ENCODE data around the gene RGS6. TPM values are rescaled to one million over a fixed set of nuclear protein-coding genes. Genes with fewer than 3 reads are reported as not detected.

RGS6 gene
- total RNA-seq, 1 experiment from 2014 or later = not detected

- no peak for TF ChIP-seq CTCF (IDR thresholded peaks at IDR 0.05; ENCODE audit: unreplicated experiment)
- no TSS peak for BruUV-seq (replicated peaks)
- H3K4me3 Mint-ChIP-seq (ENCODE audit: unreplicated experiment) = no peak overlapping the region
- POLR2A ChIA-PET = interaction anchor here (0.6 kb wide), 1 partner anchor 16 kb away, joined by 3 read pairs; no protein-coding TSS in a partner anchor
- no peaks in the 10 kb centered on the region for H3K27me3 Mint-ChIP-seq (ENCODE audit: insufficient read depth, unreplicated experiment)
- H3K9me3 Mint-ChIP-seq (ENCODE audit: unreplicated experiment) = peaks cover 14% of the 10 kb centered on the region
- no peaks in the 10 kb centered on the region for H3K36me3 Mint-ChIP-seq (ENCODE audit: insufficient read depth, unreplicated experiment)
- CTCF ChIA-PET = no interaction called here
- DNase-seq (ENCODE audit: unreplicated experiment) = peak; percentile 11
- no peaks in the 10 kb centered on the region for H3K4me1 Mint-ChIP-seq (ENCODE audit: insufficient read depth, unreplicated experiment)
- H3K27ac Mint-ChIP-seq (ENCODE audit: low read depth, unreplicated experiment) = no peak overlapping the region
- intact Hi-C loops (cut with micrococcal nuclease) = no loop called here
Measured at GRCh38 chr14:72256055-72256454, 323.8 kb downstream of the RGS6 start.

DNA sequence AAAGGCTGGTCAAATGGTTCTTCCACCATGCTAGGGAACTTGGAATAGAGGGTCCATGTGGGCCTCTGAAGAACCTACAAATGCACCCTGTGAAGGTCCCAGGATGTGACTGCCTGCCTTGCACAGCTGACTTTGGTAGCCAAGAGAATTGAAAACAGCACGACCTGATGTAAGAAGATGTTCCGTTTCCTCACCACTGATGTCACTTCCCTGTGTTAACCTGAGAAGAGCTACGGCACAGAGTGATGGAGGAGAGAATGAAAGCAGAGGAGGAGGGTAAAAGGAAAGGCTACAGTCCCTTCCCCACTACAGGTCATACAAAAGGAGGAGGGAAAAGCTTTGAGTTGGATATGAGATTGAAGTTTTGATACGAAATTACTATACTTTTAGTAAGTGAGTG lies 328.8 kb downstream of the RGS6 start:
- no TSS peak for BruUV-seq (replicated peaks)
- CTCF ChIA-PET = no interaction called here
- POLR2A ChIA-PET = no interaction called here

DNA sequence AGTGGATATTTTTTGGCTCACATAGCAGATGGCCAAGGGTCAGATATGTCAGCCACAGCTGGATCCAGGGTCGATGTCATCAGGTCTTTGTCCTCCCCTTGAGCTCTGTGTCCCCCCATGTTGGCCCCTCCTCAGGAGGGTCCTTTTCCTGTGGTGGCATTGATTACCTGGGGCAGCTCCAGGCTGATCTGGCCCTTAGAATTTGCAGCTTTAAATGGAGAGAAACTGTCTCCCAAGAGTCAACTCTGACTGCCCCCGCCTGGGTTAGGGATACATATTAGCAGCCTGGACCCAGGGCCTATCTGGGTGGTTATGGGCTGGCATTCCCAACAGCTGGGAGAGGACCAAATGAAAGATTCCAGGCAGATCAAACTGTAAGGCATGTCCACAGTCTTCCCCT lies 330.5 kb downstream of the RGS6 start:
- BruUV-seq (replicated peaks) = no TSS peak
- ChIA-PET CTCF (interaction anchor here (0.9 kb wide), 1 partner anchor 11 kb away, joined by 3 read pairs; no protein-coding TSS in a partner anchor), POLR2A (no interaction called here)
- H3K27ac Mint-ChIP-seq (ENCODE audit: low read depth, unreplicated experiment) = no peak overlapping the region
- H3K27me3 Mint-ChIP-seq (ENCODE audit: insufficient read depth, unreplicated experiment) = no peaks in the 10 kb centered on the region
- H3K4me1 Mint-ChIP-seq (ENCODE audit: insufficient read depth, unreplicated experiment) = no peaks in the 10 kb centered on the region
- intact Hi-C loops (cut with micrococcal nuclease) = no loop called here
- peaks cover 6% of the 10 kb centered on the region for H3K9me3 Mint-ChIP-seq (ENCODE audit: unreplicated experiment)
- no peak overlapping the region for H3K4me3 Mint-ChIP-seq (ENCODE audit: unreplicated experiment)
- no peak for DNase-seq (ENCODE audit: unreplicated experiment)
- no peak for TF ChIP-seq CTCF (IDR thresholded peaks at IDR 0.05; ENCODE audit: unreplicated experiment)
- no peaks in the 10 kb centered on the region for H3K36me3 Mint-ChIP-seq (ENCODE audit: insufficient read depth, unreplicated experiment)

More for the DNA sequence above, 328.8 kb downstream of the RGS6 start:
- Mint-ChIP-seq H3K4me3 (ENCODE audit: unreplicated experiment) (no peak overlapping the region), H3K27ac (ENCODE audit: low read depth, unreplicated experiment) (no peak overlapping the region), H3K9me3 (ENCODE audit: unreplicated experiment) (peaks cover 6% of the 10 kb centered on the region), H3K4me1 (ENCODE audit: insufficient read depth, unreplicated experiment) (no peaks in the 10 kb centered on the region), H3K36me3 (ENCODE audit: insufficient read depth, unreplicated experiment) (no peaks in the 10 kb centered on the region), H3K27me3 (ENCODE audit: insufficient read depth, unreplicated experiment) (no peaks in the 10 kb centered on the region)
- no peak for TF ChIP-seq CTCF (IDR thresholded peaks at IDR 0.05; ENCODE audit: unreplicated experiment)
- no peak for DNase-seq (ENCODE audit: unreplicated experiment)
- intact Hi-C loops (cut with micrococcal nuclease) = no loop called here

GRCh38 chr14:72264716-72265115 lies 332.5 kb downstream of the RGS6 start:
- intact Hi-C loops (cut with micrococcal nuclease) = no loop called here
- TF ChIP-seq CTCF (IDR thresholded peaks at IDR 0.05; ENCODE audit: unreplicated experiment) = no peak

More at GRCh38 chr14:72264716-72265115, 332.5 kb downstream of the RGS6 start:
- BruUV-seq (replicated peaks) = no TSS peak
- ChIA-PET POLR2A (no interaction called here), CTCF (interaction anchor here (0.8 kb wide), 1 partner anchor 8 kb away, joined by 5 read pairs; no protein-coding TSS in a partner anchor)
- no peak overlapping the region for H3K4me3 Mint-ChIP-seq (ENCODE audit: unreplicated experiment)
- H3K27ac Mint-ChIP-seq (ENCODE audit: low read depth, unreplicated experiment) = no peak overlapping the region
- no peak for DNase-seq (ENCODE audit: unreplicated experiment)
- peaks cover 6% of the 10 kb centered on the region for H3K9me3 Mint-ChIP-seq (ENCODE audit: unreplicated experiment)
- no peaks in the 10 kb centered on the region for H3K4me1 Mint-ChIP-seq (ENCODE audit: insufficient read depth, unreplicated experiment)
- H3K36me3 Mint-ChIP-seq (ENCODE audit: insufficient read depth, unreplicated experiment) = no peaks in the 10 kb centered on the region
- H3K27me3 Mint-ChIP-seq (ENCODE audit: insufficient read depth, unreplicated experiment) = peaks cover 11% of the 10 kb centered on the region

Data from MCF 10A (cell line).